Neural cell (in vitro differentiated cells): ENCODE measurements around the gene CSPG4.
"Not testable (repeated sequence)": the region's sequence is repeated elsewhere in the genome, so short reads cannot be mapped to it uniquely, and the experiment has no call there.

Source experiments
- CTCF ChIP-seq: fragments of 450-650 bp; IDR thresholded peaks from 2 replicates; pipeline ENCODE4 v1.5.1; 2014; ENCODE audit warnings: antibody characterized with exemption, mild to moderate bottlenecking, moderate library complexity; ENCODE audit not compliant: poor library complexity, severe bottlenecking
- EZH2 ChIP-seq: fragments of 200-600, 300-800 bp; shearing (Covaris generic), sonication (generic); IDR thresholded peaks from 2 replicates; pipeline ENCODE4 v1.6.1; 2014; ENCODE audit warnings: antibody characterized with exemption, low read length, borderline replicate concordance, mild to moderate bottlenecking; ENCODE audit not compliant: insufficient read depth, poor library complexity, severe bottlenecking
- REST ChIP-seq: IDR thresholded peaks from 2 replicates; pipeline ENCODE4 v1.6.1; 2012; ENCODE audit warnings: borderline replicate concordance
- TAF1 ChIP-seq: IDR thresholded peaks from 2 replicates; pipeline ENCODE4 v1.6.1; 2012; ENCODE audit warnings: low read depth

- not testable (repeated sequence) for TF ChIP-seq CTCF, EZH2, TAF1, REST
Measured at GRCh38 chr15:75730376-75731247, 18.0 kb upstream of the CSPG4 start.
